Trophoblast cell (in vitro differentiated cells and primary cell): ENCODE results near the gene AMBRA1.

Experiments
- DNase-seq, 2 donors: peaks; one replicate each; pipeline ENCODE4 v3.0.0-alpha.2; 2016
- H2AFZ ChIP-seq: 2 replicates; pipeline ENCODE4 v1.6.1; 2013; ENCODE audit warnings: low read length, moderate library complexity, mild to moderate bottlenecking; ENCODE audit not compliant: insufficient read depth, poor library complexity
- H2AK5ac ChIP-seq: 2 replicates; pipeline ENCODE4 v1.6.1; 2013; ENCODE audit warnings: mild to moderate bottlenecking, low read length
- H2BK120ac ChIP-seq: 2 replicates; pipeline ENCODE4 v1.6.1; 2013; ENCODE audit warnings: low read length, mild to moderate bottlenecking, moderate library complexity; ENCODE audit not compliant: insufficient read depth, poor library complexity
- H2BK12ac ChIP-seq: 2 replicates; pipeline ENCODE4 v1.6.1; 2013; ENCODE audit warnings: mild to moderate bottlenecking, low read length, moderate library complexity
- H2BK5ac ChIP-seq: 2 replicates; pipeline ENCODE4 v1.6.1; 2013; ENCODE audit warnings: low read length, low read depth, moderate library complexity, mild to moderate bottlenecking; ENCODE audit not compliant: poor library complexity
- H3K14ac ChIP-seq: 2 replicates; pipeline ENCODE4 v1.6.1; 2013; ENCODE audit warnings: mild to moderate bottlenecking, low read length
- H3K18ac ChIP-seq: 2 replicates; pipeline ENCODE4 v1.6.1; 2013; ENCODE audit warnings: mild to moderate bottlenecking, low read length
- H3K23ac ChIP-seq: 2 replicates; pipeline ENCODE4 v1.6.1; 2013; ENCODE audit warnings: low read length
- H3K27ac ChIP-seq: 2 replicates; pipeline ENCODE4 v1.5.1; 2013; ENCODE audit warnings: low read depth, mild to moderate bottlenecking, inconsistent platforms, low read length, moderate library complexity
- H3K27me3 ChIP-seq: 2 replicates; pipeline ENCODE4 v1.6.1; 2013; ENCODE audit warnings: inconsistent platforms, mild to moderate bottlenecking, low read length, moderate library complexity; ENCODE audit not compliant: insufficient read depth
- H3K36me3 ChIP-seq, 2 experiments: 1 replicate in 1 of 2; 2 replicates in 1 of 2; pipeline ENCODE4 v1.6.1; 2013; ENCODE audit warnings: low read length in 2 of 2, mild to moderate bottlenecking in 2 of 2, moderate library complexity in 1 of 2; ENCODE audit not compliant: insufficient read depth in 2 of 2, control insufficient read depth in 1 of 2
- H3K4ac ChIP-seq: 2 replicates; pipeline ENCODE4 v1.6.1; 2013; ENCODE audit warnings: low read depth, mild to moderate bottlenecking, low read length, moderate library complexity
- H3K4me1 ChIP-seq, 2 experiments: 1 replicate in 1 of 2; 2 replicates in 1 of 2; pipeline ENCODE4 v1.6.1; 2013; ENCODE audit warnings: low read length in 2 of 2, mild to moderate bottlenecking in 2 of 2, moderate library complexity in 1 of 2; ENCODE audit not compliant: insufficient read depth in 2 of 2, control insufficient read depth in 1 of 2
- H3K4me2 ChIP-seq: 2 replicates; pipeline ENCODE4 v1.6.1; 2013; ENCODE audit warnings: inconsistent platforms, mild to moderate bottlenecking, low read length, moderate library complexity
- H3K4me3 ChIP-seq: 2 replicates; pipeline ENCODE4 v1.5.1; 2013; ENCODE audit warnings: mild to moderate bottlenecking, low read depth, low read length, inconsistent platforms
- H3K79me1 ChIP-seq: one replicate; pipeline ENCODE4 v1.6.1; 2013; ENCODE audit warnings: low read length
- H3K79me2 ChIP-seq: 2 replicates; pipeline ENCODE4 v1.6.1; 2013; ENCODE audit warnings: low read length, mild to moderate bottlenecking; ENCODE audit not compliant: control insufficient read depth, insufficient read depth, poor library complexity
- H3K9ac ChIP-seq: 2 replicates; pipeline ENCODE4 v1.6.1; 2013; ENCODE audit warnings: mild to moderate bottlenecking, low read length
- H3K9me3 ChIP-seq: 2 replicates; pipeline ENCODE4 v1.6.1; 2013; ENCODE audit warnings: low read depth, mild to moderate bottlenecking, control low read depth, inconsistent platforms, low read length; ENCODE audit not compliant: insufficient read depth
- H4K12ac ChIP-seq: 2 replicates; pipeline ENCODE4 v1.6.1; 2013; ENCODE audit warnings: low read depth, mild to moderate bottlenecking, low read length, moderate library complexity
- H4K8ac ChIP-seq: 2 replicates; pipeline ENCODE4 v1.6.1; 2013; ENCODE audit warnings: low read depth, mild to moderate bottlenecking, low read length, moderate library complexity
- H4K91ac ChIP-seq: one replicate; pipeline ENCODE4 v1.6.1; 2013; ENCODE audit warnings: low read depth, mild to moderate bottlenecking, low read length, moderate library complexity
- WGBS: extraction: QIAGEN DNeasy Blood & Tissue Kit; methylation state at CpG from one replicate; pipeline ENCODE4 v1.1.7; 2013; ENCODE audit warnings: missing lambda C conversion rate; ENCODE audit not compliant: insufficient read length, insufficient coverage; ENCODE audit errors: extremely low coverage; 5-methylcytosine and 5-hydroxymethylcytosine counted together

Gene AMBRA1

DNA sequence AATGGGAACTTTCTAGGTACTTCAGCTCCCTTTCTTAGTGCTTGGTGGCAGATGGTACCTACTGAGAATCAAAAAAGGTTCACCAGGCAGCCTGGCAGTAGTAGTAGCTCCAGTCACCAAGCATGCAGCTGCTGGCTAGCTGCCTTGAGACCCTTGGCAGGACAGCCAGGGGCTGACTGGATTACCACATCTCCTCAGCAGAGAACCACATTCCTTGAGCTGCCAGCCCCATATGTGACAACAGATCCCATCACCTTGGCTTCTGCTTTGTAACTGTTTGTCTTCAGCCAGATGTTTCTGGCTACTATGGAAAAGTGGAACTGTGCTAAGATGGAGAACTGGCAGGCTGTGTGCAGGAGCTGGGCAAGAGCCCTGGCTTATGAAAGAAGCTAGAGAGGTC is 162.6 kb downstream of the AMBRA1 start:
- Histone ChIP-seq H2BK120ac (no peak overlapping the region), H3K4me3 (no peak overlapping the region), H3K14ac (no peak overlapping the region), H3K4me1 (no peaks in the 10 kb centered on the region), H3K79me1 (no peaks in the 10 kb centered on the region), H3K4me2 (no peak overlapping the region), H3K79me2 (no peaks in the 10 kb centered on the region), H4K8ac (no peak overlapping the region), H3K27ac (no peak overlapping the region), H3K18ac (no peak overlapping the region), H2BK12ac (no peak overlapping the region), H4K12ac (no peak overlapping the region), H2AFZ (no peak overlapping the region), H3K23ac (no peak overlapping the region), H2BK5ac (no peak overlapping the region), H4K91ac (no peak overlapping the region), H3K4ac (no peak overlapping the region), H3K27me3 (no peaks in the 10 kb centered on the region), H2AK5ac (no peak overlapping the region), H3K36me3 (peaks cover 13 to 20% of the 10 kb centered on the region in 2 experiments), H3K9ac (no peak overlapping the region), H3K9me3 (no peaks in the 10 kb centered on the region)
- DNase-seq: no peak

DNA sequence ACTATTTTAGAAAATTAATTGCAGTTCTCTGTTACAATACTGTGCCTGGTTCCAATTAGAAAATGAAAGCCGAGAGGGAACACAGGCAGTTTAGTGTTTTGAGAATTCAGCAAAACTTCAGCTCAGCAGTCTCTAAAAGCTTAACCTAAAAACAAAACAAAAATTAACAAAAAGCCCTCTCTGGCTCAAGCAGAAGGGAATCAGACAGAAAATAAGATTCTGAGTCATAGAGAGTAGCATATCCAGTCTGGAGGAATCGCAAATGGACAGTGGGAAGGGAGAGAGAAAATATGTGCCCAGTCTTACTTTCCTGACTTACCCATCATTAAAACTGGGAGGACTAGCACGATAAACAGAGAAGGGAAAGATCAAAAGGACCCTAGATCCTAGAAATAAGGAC is 164.1 kb downstream of the AMBRA1 start:
- Histone ChIP-seq H3K9ac (no peak overlapping the region), H2BK120ac (no peak overlapping the region), H4K12ac (no peak overlapping the region), H3K4ac (no peak overlapping the region), H3K79me1 (no peaks in the 10 kb centered on the region), H3K27ac (no peak overlapping the region), H3K79me2 (no peaks in the 10 kb centered on the region), H2AK5ac (no peak overlapping the region), H3K4me3 (no peak overlapping the region), H2BK5ac (no peak overlapping the region), H3K23ac (no peak overlapping the region), H4K91ac (no peak overlapping the region), H2BK12ac (no peak overlapping the region), H2AFZ (no peak overlapping the region), H3K9me3 (no peaks in the 10 kb centered on the region), H3K18ac (no peak overlapping the region), H4K8ac (no peak overlapping the region), H3K4me2 (no peak overlapping the region), H3K4me1 (no peaks in the 10 kb centered on the region), H3K36me3 (peaks cover 10 to 18% of the 10 kb centered on the region in 2 experiments), H3K14ac (no peak overlapping the region), H3K27me3 (no peaks in the 10 kb centered on the region)
- DNase-seq: no peak
- no CpG with 5 or more reads among the region's 3 CpGs for WGBS

DNA sequence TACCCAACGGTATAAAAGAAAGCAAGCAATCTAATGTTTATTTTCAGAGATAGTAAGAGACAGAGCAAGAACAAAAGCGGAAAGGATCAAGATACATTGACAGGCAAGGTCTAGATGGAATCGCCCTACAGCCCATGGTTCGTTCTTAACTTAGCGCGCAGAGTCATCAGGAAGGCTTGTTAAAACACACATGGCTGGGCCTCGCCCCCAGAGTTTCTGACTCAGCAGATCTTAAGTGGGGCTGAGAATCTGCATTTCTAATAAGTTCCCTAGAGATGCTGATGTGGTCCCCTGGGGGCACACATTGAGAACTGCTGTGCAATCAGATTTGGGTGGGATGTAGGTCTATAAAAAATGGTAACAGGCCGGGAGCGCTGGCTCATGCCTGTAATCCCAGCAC is 166.5 kb downstream of the AMBRA1 start:
- Histone ChIP-seq H3K9ac (no peak overlapping the region), H3K27ac (no peak overlapping the region), H3K4me2 (no peak overlapping the region), H3K79me2 (no peaks in the 10 kb centered on the region), H2BK120ac (no peak overlapping the region), H2AFZ (no peak overlapping the region), H4K8ac (no peak overlapping the region), H3K79me1 (no peaks in the 10 kb centered on the region), H3K4me1 (no peaks in the 10 kb centered on the region), H2AK5ac (no peak overlapping the region), H3K4ac (no peak overlapping the region), H3K4me3 (no peak overlapping the region), H3K18ac (no peak overlapping the region), H2BK5ac (no peak overlapping the region), H3K36me3 (peaks cover 2 to 7% of the 10 kb centered on the region in 2 experiments), H3K23ac (no peak overlapping the region), H3K14ac (no peak overlapping the region), H4K12ac (no peak overlapping the region), H2BK12ac (no peak overlapping the region), H3K27me3 (no peaks in the 10 kb centered on the region), H3K9me3 (no peaks in the 10 kb centered on the region), H4K91ac (no peak overlapping the region)
- WGBS: no CpG with 5 or more reads among the region's 9 CpGs
- DNase-seq: no peak

DNA sequence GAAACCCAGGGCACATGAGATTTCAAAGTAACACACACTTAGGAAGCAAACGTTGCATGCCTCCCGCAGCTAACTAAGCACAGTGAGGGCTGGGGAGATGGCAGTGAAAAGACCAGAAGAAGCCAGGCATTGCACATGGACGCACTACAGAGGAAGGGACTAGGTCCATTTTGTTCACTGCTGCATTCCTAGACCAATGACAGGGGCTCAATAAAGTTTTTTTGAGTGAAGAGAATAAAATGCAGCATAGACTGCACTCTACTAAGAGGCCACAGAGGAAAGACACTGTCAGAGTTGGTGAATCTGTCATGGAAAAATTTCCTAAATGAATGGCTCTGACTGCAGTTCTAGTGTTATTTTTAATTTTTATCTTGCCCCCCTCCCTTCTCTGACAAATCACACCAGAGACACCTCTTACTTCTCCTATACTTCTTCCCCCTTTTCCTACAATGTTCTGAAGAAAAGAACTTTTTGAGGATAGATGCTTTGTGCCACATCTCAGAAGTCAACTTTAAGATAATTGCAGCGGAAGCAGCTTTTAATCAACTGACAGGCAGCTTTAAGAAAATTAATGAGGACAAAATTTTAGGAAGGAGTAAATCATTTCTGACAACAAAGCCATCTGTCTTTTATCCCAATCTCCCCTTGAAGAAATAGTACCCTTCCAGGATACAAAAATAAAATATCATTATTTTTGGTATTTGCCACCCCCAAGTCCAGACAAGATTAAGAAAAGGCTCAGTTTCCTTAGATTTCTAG is 167.4 kb downstream of the AMBRA1 start:
- H3K9me3 ChIP-seq: no peaks in the 10 kb centered on the region
- no peak overlapping the region for H2BK12ac ChIP-seq
- H2AK5ac ChIP-seq: no peak overlapping the region
- H3K4me2 ChIP-seq: no peak overlapping the region
- H2BK5ac ChIP-seq: no peak overlapping the region
- no peak overlapping the region for H4K12ac ChIP-seq
- H3K79me2 ChIP-seq: no peaks in the 10 kb centered on the region
- no CpG with 5 or more reads among the region's 4 CpGs for WGBS
- H3K36me3 ChIP-seq: peaks cover 4 to 8% of the 10 kb centered on the region in 2 experiments
- no peak overlapping the region for H3K14ac ChIP-seq
- no peaks in the 10 kb centered on the region for H3K79me1 ChIP-seq
- H4K91ac ChIP-seq: no peak overlapping the region
- no peaks in the 10 kb centered on the region for H3K4me1 ChIP-seq
- H2BK120ac ChIP-seq: no peak overlapping the region
- H3K18ac ChIP-seq: no peak overlapping the region
- no peaks in the 10 kb centered on the region for H3K27me3 ChIP-seq
- H4K8ac ChIP-seq: no peak overlapping the region
- H3K4me3 ChIP-seq: no peak overlapping the region
- H3K23ac ChIP-seq: no peak overlapping the region
- no peak overlapping the region for H2AFZ ChIP-seq
- H3K4ac ChIP-seq: no peak overlapping the region
- H3K27ac ChIP-seq: no peak overlapping the region
- H3K9ac ChIP-seq: no peak overlapping the region
- DNase-seq: no peak
